H1 (cell line): Measurements from ENCODE around the gene LAYN. TPM values are rescaled to one million over a fixed set of nuclear protein-coding genes. Genes with fewer than 3 reads are reported as not detected.

Experiments used
- CTCF ChIA-PET: fragments of 300-600 bp; sonication (Branson Sonifier 250); formaldehyde crosslinking; loops from one replicate; lab custom pipeline; 2021; ENCODE audit not compliant: partially characterized antibody; lab: Charles Lee
- POLR2A ChIA-PET: fragments of 300-600 bp; sonication (Branson Sonifier 250); formaldehyde crosslinking; loops from one replicate; lab custom pipeline; 2021; ENCODE audit warnings: inconsistent platforms; ENCODE audit not compliant: partially characterized antibody; lab: Charles Lee
- DNase-seq, 2 experiments: peaks; one replicate each; pipeline versions ENCODE4 v3.0.0 to v3.0.0-alpha.2; 2010 to 2022; ENCODE audit warnings: low spot score in 2 of 2, low read depth in 1 of 2, mixed read lengths in 1 of 2
- FAIRE-seq: peaks from 2 replicates; lab custom pipeline; 2011; peaks lifted over from hg19 to GRCh38; lab: Jason Lieb, UNC
- H2AFZ ChIP-seq: 2 replicates; pipeline ENCODE4 v1.8.1; 2012; ENCODE audit warnings: low read length, inconsistent platforms
- H2AK5ac ChIP-seq: 2 replicates; pipeline ENCODE4 v1.6.1; 2013; ENCODE audit warnings: low read depth, low read length
- H2BK120ac ChIP-seq: replicated peaks from 2 replicates; pipeline ENCODE3; 2013; ENCODE audit warnings: low read depth, low read length, inconsistent platforms
- H2BK12ac ChIP-seq: 2 replicates; pipeline ENCODE4 v1.6.1; 2013; ENCODE audit warnings: low read depth, low read length
- H2BK15ac ChIP-seq: 2 replicates; pipeline ENCODE4 v1.6.1; 2013; ENCODE audit warnings: low read length
- H2BK20ac ChIP-seq: 2 replicates; pipeline ENCODE4 v1.6.1; 2013; ENCODE audit warnings: low read length
- H2BK5ac ChIP-seq: 2 replicates; pipeline ENCODE4 v1.6.1; 2013; ENCODE audit warnings: low read depth, low read length
- H3K14ac ChIP-seq: 2 replicates; pipeline ENCODE4 v1.6.1; 2013; ENCODE audit warnings: inconsistent platforms; ENCODE audit not compliant: insufficient read length
- H3K18ac ChIP-seq: 2 replicates; pipeline ENCODE4 v1.6.1; 2013; ENCODE audit warnings: low read length; ENCODE audit errors: extremely low read depth
- H3K23ac ChIP-seq: 2 replicates; pipeline ENCODE4 v1.6.1; 2013; ENCODE audit warnings: inconsistent platforms; ENCODE audit not compliant: insufficient read length
- H3K23me2 ChIP-seq: 2 replicates; pipeline ENCODE4 v1.6.1; 2013; ENCODE audit warnings: low read depth, low read length
- H3K27ac ChIP-seq: 2 replicates; pipeline ENCODE4 v1.6.1; 2011; ENCODE audit warnings: low read depth, low read length, inconsistent platforms
- H3K27me3 ChIP-seq, 4 experiments: replicated peaks in 1 of 4; 1 replicate in 1 of 4; 2 replicates in 3 of 4; pipeline versions ENCODE4 v1.6.1 to v1.8.1; 2011 to 2013; ENCODE audit warnings: low read length in 3 of 4, mild to moderate bottlenecking in 3 of 4, inconsistent platforms in 2 of 4, mixed read lengths in 2 of 4, moderate library complexity in 1 of 4; ENCODE audit not compliant: control insufficient read depth in 3 of 4, insufficient read depth in 3 of 4; ENCODE audit errors: extremely low read depth in 1 of 4
- H3K36me3 ChIP-seq, 4 experiments: 2 replicates each; pipeline versions ENCODE4 v1.6.1 to v1.8.1; 2011 to 2013; ENCODE audit warnings: mild to moderate bottlenecking in 4 of 4, low read length in 3 of 4, moderate library complexity in 2 of 4, control low read depth in 1 of 4, inconsistent platforms in 1 of 4; ENCODE audit not compliant: insufficient read depth in 4 of 4, control insufficient read depth in 2 of 4
- H3K4ac ChIP-seq: replicated peaks from 2 replicates; pipeline ENCODE3; 2013; ENCODE audit warnings: low read length, low read depth, mixed read lengths, inconsistent platforms; ENCODE audit not compliant: insufficient read length
- H3K4me1 ChIP-seq, 4 experiments: replicated peaks in 1 of 4; 1 replicate in 1 of 4; 2 replicates in 3 of 4; pipeline versions ENCODE4 v1.6.1 to v1.8.1; 2011 to 2013; ENCODE audit warnings: low read length in 3 of 4, inconsistent platforms in 2 of 4, mixed read lengths in 1 of 4; ENCODE audit not compliant: insufficient read depth in 4 of 4, control insufficient read depth in 3 of 4
- H3K4me2 ChIP-seq, 2 experiments: 2 replicates each; pipeline versions ENCODE4 v1.6.1 to v1.8.1; 2011 to 2013; ENCODE audit warnings: low read depth in 2 of 2, low read length in 2 of 2, control low read depth in 1 of 2, inconsistent platforms in 1 of 2, mild to moderate bottlenecking in 1 of 2; ENCODE audit not compliant: insufficient read depth in 1 of 2
- H3K4me3 ChIP-seq, 4 experiments: fragments of 200-600, 300-600 bp in 1 of 4; sonication (generic), shearing (Covaris generic), sonication (Bioruptor Twin) in 1 of 4; 2 replicates each; pipeline versions ENCODE4 v1.5.1 to v1.8.1; 2011 to 2016; ENCODE audit warnings: low read length in 4 of 4, low read depth in 3 of 4, control low read depth in 2 of 4, inconsistent platforms in 2 of 4, mild to moderate bottlenecking in 2 of 4, mixed read lengths in 1 of 4, moderate library complexity in 1 of 4; ENCODE audit not compliant: insufficient read depth in 2 of 4; ENCODE audit errors: extremely low read depth in 1 of 4
- H3K56ac ChIP-seq: replicated peaks from 2 replicates; pipeline ENCODE3; 2013; ENCODE audit warnings: low read depth, mild to moderate bottlenecking, mixed read lengths, low read length, inconsistent platforms; ENCODE audit not compliant: insufficient read length
- H3K79me1 ChIP-seq: 2 replicates; pipeline ENCODE4 v1.6.1; 2013; ENCODE audit warnings: low read depth, low read length, control low read depth
- H3K79me2 ChIP-seq, 2 experiments: 2 replicates each; pipeline versions ENCODE4 v1.6.1 to v1.8.1; 2012 to 2013; ENCODE audit warnings: low read length in 2 of 2, mild to moderate bottlenecking in 2 of 2, inconsistent platforms in 1 of 2; ENCODE audit not compliant: insufficient read depth in 2 of 2, control insufficient read depth in 1 of 2
- H3K9ac ChIP-seq, 4 experiments: replicated peaks in 1 of 4; 1 replicate in 1 of 4; 2 replicates in 3 of 4; pipeline versions ENCODE4 v1.6.1 to v1.8.1; 2011 to 2013; ENCODE audit warnings: low read depth in 3 of 4, low read length in 3 of 4, control low read depth in 2 of 4, mild to moderate bottlenecking in 2 of 4, moderate library complexity in 2 of 4, inconsistent platforms in 1 of 4; ENCODE audit errors: extremely low read depth in 1 of 4
- H3K9me3 ChIP-seq, 2 experiments: 2 replicates each; pipeline versions ENCODE4 v1.6.1 to v1.8.1; 2012 to 2013; ENCODE audit warnings: mild to moderate bottlenecking in 2 of 2, moderate library complexity in 2 of 2, control low read depth in 1 of 2, inconsistent platforms in 1 of 2, low read depth in 1 of 2, low read length in 1 of 2, mixed read lengths in 1 of 2; ENCODE audit not compliant: insufficient read depth in 2 of 2
- H4K20me1 ChIP-seq, 2 experiments: replicated peaks in 1 of 2; 2 replicates each; pipeline versions ENCODE3 to v1.8.1; 2011 to 2013; ENCODE audit warnings: inconsistent platforms in 2 of 2, low read length in 2 of 2, mild to moderate bottlenecking in 1 of 2; ENCODE audit not compliant: insufficient read depth in 2 of 2, control insufficient read depth in 1 of 2
- H4K5ac ChIP-seq: 2 replicates; pipeline ENCODE4 v1.6.1; 2013; ENCODE audit warnings: low read length, low read depth, mixed read lengths, inconsistent platforms; ENCODE audit not compliant: insufficient read length
- H4K8ac ChIP-seq: 2 replicates; pipeline ENCODE4 v1.8.0; 2013; ENCODE audit warnings: mild to moderate bottlenecking, moderate library complexity, low read length, inconsistent platforms; ENCODE audit not compliant: insufficient read depth; ENCODE audit errors: extremely low read depth
- H4K91ac ChIP-seq: replicated peaks from 2 replicates; pipeline ENCODE3; 2013; ENCODE audit warnings: low read length, mixed read lengths, inconsistent platforms; ENCODE audit not compliant: insufficient read length
- BCL11A ChIP-seq, 2 experiments: IDR thresholded peaks; one replicate each; pipeline ENCODE4 v1.6.1; 2011; ENCODE audit warnings: low read depth in 2 of 2, low read length in 2 of 2, mild to moderate bottlenecking in 2 of 2
- BRCA1 ChIP-seq: IDR thresholded peaks from 2 replicates; pipeline ENCODE4 v1.6.1; 2012; ENCODE audit warnings: low read depth, low read length, improper control_type of control experiment
- EZH2 ChIP-seq: fragments of 200-600 bp; sonication (generic); IDR thresholded peaks from 2 replicates; pipeline ENCODE4 v1.7.1; 2012; ENCODE audit warnings: low read depth, mild to moderate bottlenecking, moderate library complexity, low read length, inconsistent platforms; ENCODE audit not compliant: severe bottlenecking
- GTF2F1 ChIP-seq: IDR thresholded peaks from 2 replicates; pipeline ENCODE4 v1.6.1; 2012; ENCODE audit warnings: low read depth, low read length, improper control_type of control experiment, borderline replicate concordance
- HDAC6 ChIP-seq: IDR thresholded peaks from one replicate; pipeline ENCODE4 v1.7.1; 2012; ENCODE audit warnings: low read depth, mild to moderate bottlenecking, inconsistent platforms, low read length, moderate library complexity
- JUN ChIP-seq: IDR thresholded peaks from 2 replicates; pipeline ENCODE4 v1.6.1; 2011; ENCODE audit warnings: low read depth, mild to moderate bottlenecking, improper control_type of control experiment, low read length
- JUND ChIP-seq: IDR thresholded peaks from 2 replicates; pipeline ENCODE4 v1.6.1; 2011; ENCODE audit warnings: mild to moderate bottlenecking, improper control_type of control experiment, low read length
- KDM5A ChIP-seq: fragments of 200-600 bp; IDR thresholded peaks from 2 replicates; pipeline ENCODE4 v1.7.1; 2012; ENCODE audit warnings: mild to moderate bottlenecking, low read length, inconsistent platforms, mixed read lengths
- MAX ChIP-seq: IDR thresholded peaks from 2 replicates; pipeline ENCODE4 v1.6.1; 2012; ENCODE audit warnings: inconsistent platforms
- RAD21 ChIP-seq, 2 experiments: IDR thresholded peaks in 1 of 2; conservative IDR thresholded peaks in 1 of 2; 2 replicates each; pipeline ENCODE4 v1.6.1; 2011; ENCODE audit warnings: low read depth in 2 of 2, low read length in 2 of 2, improper control_type of control experiment in 1 of 2, inconsistent platforms in 1 of 2, mild to moderate bottlenecking in 1 of 2, moderate library complexity in 1 of 2
- RXRA ChIP-seq: IDR thresholded peaks from 2 replicates; pipeline ENCODE4 v1.6.1; 2011; ENCODE audit warnings: low read depth, mild to moderate bottlenecking, low read length, moderate library complexity; ENCODE audit not compliant: insufficient read depth
- SIX5 ChIP-seq: IDR thresholded peaks from 2 replicates; pipeline ENCODE4 v1.6.1; 2011; ENCODE audit warnings: mild to moderate bottlenecking, low read depth, low read length
- SRF ChIP-seq: IDR thresholded peaks from 2 replicates; pipeline ENCODE4 v1.6.1; 2011; ENCODE audit warnings: mild to moderate bottlenecking, low read depth, low read length, moderate library complexity
- TBP ChIP-seq: IDR thresholded peaks from 2 replicates; pipeline ENCODE4 v1.6.1; 2011; ENCODE audit warnings: low read depth, low read length, improper control_type of control experiment
- TCF12 ChIP-seq: IDR thresholded peaks from 2 replicates; pipeline ENCODE4 v1.6.1; 2011; ENCODE audit warnings: low read depth, mild to moderate bottlenecking, low read length
- WGBS, 2 experiments: shearing (Covaris generic) in 1 of 2; methylation state at CpG; one replicate each; pipeline versions ENCODE4 v1.1.6 to v1.1.7; 2013 to 2015; ENCODE audit warnings: low lambda C conversion rate in 2 of 2, mixed read lengths in 2 of 2, inconsistent platforms in 1 of 2, low coverage in 1 of 2, missing lambda C conversion rate in 1 of 2; ENCODE audit not compliant: insufficient replicate concordance in 2 of 2, insufficient coverage in 1 of 2, insufficient read length in 1 of 2; ENCODE audit errors: extremely low coverage in 1 of 2, missing lambda C conversion rate in 1 of 2; 5-methylcytosine and 5-hydroxymethylcytosine counted together
- polyA plus RNA-seq, 7 experiments: library from polyadenylated mRNA; depleted of rRNA in 3 of 7; stranded (reverse) in 5 of 7; unstranded in 2 of 7; fragments of >200 nt in 5 of 7; fragments of 200-250 nt in 2 of 7; gene quantifications; 1 replicate in 5 of 7; 2 replicates in 1 of 7; 4 replicates in 1 of 7; pipeline versions ENCODE4 v1.2.1 to v1.2.3, GENCODE V29; 2011 to 2013; ENCODE audit warnings: missing spikeins in 2 of 7, mixed read lengths in 2 of 7
- total RNA-seq: library from RNA; stranded (reverse); fragmentation: NEBNext Ultra II Directional; extraction: Animal tissue kit (Norgen Biotek cat#: 25700); gene quantifications from 2 replicates; pipeline ENCODE4 v1.2.1, GENCODE V29; 2021

The LAYN gene
- total and polyA plus RNA-seq, 2 of the 8 experiments (the other 6 are each of a cell fraction or from before 2014, with no cell fraction given), result 4.2 to 9.3 TPM

GRCh38 chr11:111605681-111606080 is 65.2 kb downstream of the LAYN start:
- H3K27me3 ChIP-seq, result peaks cover 1 to 18% (median 12%) of the 10 kb centered on the region in 4 experiments; a peak in 6 of 7 replicates
- CTCF ChIA-PET, result interaction anchor here (0.6 to 1.5 kb wide), 3 partner anchors 11 to 234 kb away, joined by 3 read pairs; no protein-coding TSS in a partner anchor
- no peak overlapping the region for H3K9ac ChIP-seq
- H3K56ac ChIP-seq, result no peak overlapping the region
- no peak overlapping the region for H2AK5ac ChIP-seq
- H3K18ac ChIP-seq, result no peak overlapping the region
- DNase-seq (no peak), FAIRE-seq (no peak)
- no peak overlapping the region for H4K5ac ChIP-seq
- H2BK120ac ChIP-seq, result no peak overlapping the region
- no peak overlapping the region for H2BK12ac ChIP-seq
- peaks cover 6 to 7% of the 10 kb centered on the region in 2 experiments for H4K20me1 ChIP-seq
- POLR2A ChIA-PET, result no interaction called here
- H3K4me1 ChIP-seq, result peaks cover 0 to 10% (median 3%) of the 10 kb centered on the region in 4 experiments; a peak in 2 of 7 replicates
- H3K14ac ChIP-seq, result no peak overlapping the region
- no peak overlapping the region for H3K4me2 ChIP-seq
- H2BK15ac ChIP-seq, result no peak overlapping the region
- H3K79me2 ChIP-seq, result peaks cover 0 to 24% of the 10 kb centered on the region in 2 experiments; a peak in 2 of 4 replicates
- H4K8ac ChIP-seq, result no peak overlapping the region
- H3K27ac ChIP-seq, result no peak overlapping the region
- H2AFZ ChIP-seq, result no peak overlapping the region
- H3K36me3 ChIP-seq, result no peaks in the 10 kb centered on the region
- no peak overlapping the region for H2BK20ac ChIP-seq
- no peak overlapping the region for H2BK5ac ChIP-seq
- H4K91ac ChIP-seq, result no peak overlapping the region
- no peaks in the 10 kb centered on the region for H3K9me3 ChIP-seq
- no peaks in the 10 kb centered on the region; the same call in 1 of the 2 replicates for H3K79me1 ChIP-seq
- WGBS, 2 experiments, result 90% methylated on average over 4 of the region's 4 CpGs; no CpG with 5 or more reads in 1 of the 2 experiments
- peaks cover 5% of the 10 kb centered on the region; the same call in 1 of the 2 replicates for H3K23me2 ChIP-seq
- no peak overlapping the region for H3K4me3 ChIP-seq
- H3K4ac ChIP-seq, result no peak overlapping the region
- H3K23ac ChIP-seq, result no peak overlapping the region
- TF ChIP-seq RAD21 (IDR thresholded peaks at IDR 0.05 in 1 of 2, conservative IDR thresholded peaks at IDR 0.05 in 1 of 2; ENCODE audit: low read depth in 2 of 2, low read length in 2 of 2) (no peak), SRF (no peak), JUN (no peak), KDM5A (no peak), MAX (no peak), RXRA (no peak), EZH2 (no peak), GTF2F1 (no peak), HDAC6 (no peak), TBP (no peak), TCF12 (no peak), JUND (no peak), BRCA1 (no peak), SIX5 (no peak), BCL11A (IDR thresholded peaks at IDR 0.05; ENCODE audit: low read depth in 2 of 2, low read length in 2 of 2) (no peak)
